ENCODE data around the gene NUP88.

NUP88 gene

GRCh38 chr17:5354310-5354709 is 65.2 kb downstream of the NUP88 start:
- DNase-seq, result no peak

- DNase-seq, result no peak
Measured at GRCh38 chr17:5352681-5353289, 66.7 kb downstream of the NUP88 start.

- DNase-seq, result no peak
Measured at GRCh38 chr17:5344914-5345313, 74.5 kb downstream of the NUP88 start.
